Stimulated activated CD8-positive, alpha-beta memory T cell treated with anti-CD3 and anti-CD28 coated beads, Interleukin-15, amount 100 ng/mL, for 24 hours (primary cell): ENCODE data around the gene PIGZ.

Experiments
- DNase-seq: peaks from one replicate; pipeline ENCODE4 v3.0.0-alpha.2; 2020; ENCODE audit warnings: low read depth

The PIGZ gene

DNA sequence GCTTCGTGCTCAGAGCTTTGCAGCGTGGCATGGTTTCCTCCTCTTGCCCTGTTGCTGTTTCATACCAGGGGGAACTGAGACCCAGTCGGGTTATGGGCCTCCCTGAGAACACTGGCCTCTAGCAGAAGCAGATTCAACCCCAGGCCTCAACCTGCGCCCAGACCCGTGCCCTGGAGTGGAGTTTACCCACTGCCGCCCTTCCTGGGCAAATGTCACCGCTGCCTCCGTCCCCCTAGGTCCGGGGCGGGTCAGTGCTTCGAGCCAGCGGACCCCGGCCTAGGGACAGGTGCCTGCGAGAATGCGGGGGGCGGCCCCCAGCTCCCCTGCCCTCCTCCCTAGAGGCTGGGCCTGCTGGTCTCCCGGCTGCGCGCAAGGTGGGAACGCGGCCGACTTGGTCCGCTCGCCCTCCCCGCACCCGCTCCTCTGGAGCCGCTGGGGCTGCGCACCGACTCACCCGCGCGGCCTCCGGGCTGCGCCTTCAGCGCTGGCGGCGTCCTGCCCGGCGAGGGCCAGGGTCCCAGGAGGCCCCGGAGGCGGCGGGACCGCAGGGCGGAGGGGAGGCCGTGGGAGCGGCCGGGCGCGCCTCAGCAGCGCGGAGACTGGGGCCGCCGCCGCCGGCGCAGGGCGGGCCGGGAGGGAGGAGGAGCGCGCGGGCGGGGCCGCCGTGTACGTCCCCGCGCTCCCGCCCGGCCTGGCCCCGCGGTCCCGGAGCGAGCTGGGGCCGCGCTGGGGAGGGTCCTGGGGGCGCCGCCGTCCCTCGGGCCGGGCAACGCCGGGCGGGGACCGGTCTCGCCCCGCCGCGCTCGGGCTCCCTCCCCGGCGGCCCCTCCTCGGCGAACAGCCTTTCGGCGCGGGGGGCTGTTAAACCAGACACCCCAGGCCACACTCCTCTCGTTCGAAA, at the start of gene PIGZ:
Gene PIGZ (minus strand): TSS at position 601 of the 901 bp plus-strand sequence. CDS start 16,802 bp downstream, outside the sequence.
- DNase-seq: no peak

DNA sequence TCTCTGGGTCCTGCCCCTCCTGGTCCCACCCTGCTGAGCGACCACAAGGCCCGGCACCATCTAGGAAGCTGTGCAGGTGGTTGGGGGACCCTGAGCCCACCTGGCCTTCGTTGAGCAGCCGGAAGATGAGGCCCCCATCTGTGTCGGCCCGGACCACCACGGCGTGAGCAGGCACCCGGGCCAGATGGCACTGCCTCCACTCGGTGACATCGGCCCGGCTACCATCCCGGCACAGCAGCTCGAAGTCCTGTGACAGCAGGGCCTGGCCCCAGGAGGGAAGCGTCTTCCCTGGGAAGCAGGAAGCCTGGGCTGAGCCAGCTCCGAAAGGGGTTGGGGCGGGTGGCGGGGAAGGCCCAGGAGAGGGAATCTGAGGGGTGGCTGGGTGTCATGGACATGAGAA, 48.4 kb upstream of the PIGZ start:
- DNase-seq: no peak

- no peak for DNase-seq
Measured at GRCh38 chr3:197015790-197016736, 47.4 kb upstream of the PIGZ start.

GRCh38 chr3:197014942-197015575, 46.4 kb upstream of the PIGZ start:
- no peak for DNase-seq

DNA sequence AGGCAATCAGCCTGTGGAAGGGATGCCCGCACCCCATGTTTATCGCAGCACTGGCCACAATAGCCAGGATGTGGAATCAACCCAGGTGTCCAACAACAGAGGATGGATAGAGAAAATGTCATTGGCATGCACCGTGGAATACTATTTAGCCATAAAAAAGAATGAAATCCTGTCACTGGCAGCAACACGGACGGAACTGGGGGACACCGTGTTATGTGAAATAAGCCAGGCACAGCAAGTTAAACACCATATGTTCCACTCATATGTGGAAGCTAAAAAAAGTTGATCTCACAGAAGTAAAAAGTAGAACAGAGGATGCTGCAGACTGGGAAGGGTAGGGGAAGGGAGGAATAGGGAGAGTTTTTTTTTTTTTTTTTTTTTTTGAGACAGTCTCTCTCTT, 45.4 kb upstream of the PIGZ start:
- no peak for DNase-seq

DNA sequence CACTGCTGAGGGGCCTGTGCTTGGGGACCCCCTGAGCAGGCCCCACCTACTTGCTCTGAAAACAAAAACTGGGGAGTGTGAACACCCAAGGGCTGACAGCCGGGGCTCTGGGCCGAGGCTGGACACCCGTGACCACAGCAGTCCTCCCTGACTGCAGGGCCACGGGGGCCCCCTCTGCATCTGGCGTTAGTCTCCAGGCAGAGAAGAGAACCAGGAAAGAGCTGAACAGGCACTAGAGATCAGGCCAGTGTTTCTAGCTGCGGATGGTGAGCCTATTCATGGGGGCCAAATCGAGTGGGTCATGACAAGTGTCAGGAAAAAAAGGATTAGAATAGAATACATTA, 43.9 kb upstream of the PIGZ start:
- DNase-seq: no peak

DNA sequence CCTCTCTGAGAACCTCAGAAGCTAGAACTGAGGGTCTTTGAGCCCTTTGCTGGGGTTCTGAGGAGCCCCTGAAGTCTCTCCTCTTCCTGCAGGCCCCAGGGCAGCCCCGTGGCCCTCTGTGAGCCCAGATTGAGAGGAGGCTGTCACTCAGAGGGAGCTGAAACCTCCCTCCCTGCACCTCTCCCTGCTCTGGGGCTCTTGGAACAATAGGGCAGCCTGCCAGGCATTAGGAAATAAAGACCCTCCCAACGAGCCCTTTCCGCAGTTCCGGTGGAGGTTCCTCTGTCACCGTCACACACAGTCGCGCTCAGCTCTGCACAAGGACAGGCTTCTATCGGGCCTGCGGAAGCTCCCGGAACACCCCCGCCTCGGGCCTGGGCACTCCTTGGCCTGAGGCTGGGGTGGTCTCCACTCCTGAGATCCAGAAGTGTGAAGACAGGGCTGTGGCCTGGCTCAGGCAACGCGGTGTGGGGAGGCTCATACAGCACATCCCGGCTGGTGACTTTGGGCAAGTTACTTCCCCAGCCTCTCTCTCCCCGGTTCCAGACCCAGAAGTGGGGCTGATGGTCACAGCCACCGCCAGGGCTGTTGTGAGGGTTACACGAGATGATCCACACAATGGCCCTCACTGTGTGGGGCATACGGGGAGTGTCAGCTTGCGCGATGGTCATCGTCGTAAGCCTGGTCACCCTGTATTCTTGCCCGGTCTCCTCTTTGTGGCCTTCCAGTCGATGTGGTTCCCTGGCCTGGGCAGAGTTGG, 43.3 kb upstream of the PIGZ start:
- DNase-seq: no peak

DNA sequence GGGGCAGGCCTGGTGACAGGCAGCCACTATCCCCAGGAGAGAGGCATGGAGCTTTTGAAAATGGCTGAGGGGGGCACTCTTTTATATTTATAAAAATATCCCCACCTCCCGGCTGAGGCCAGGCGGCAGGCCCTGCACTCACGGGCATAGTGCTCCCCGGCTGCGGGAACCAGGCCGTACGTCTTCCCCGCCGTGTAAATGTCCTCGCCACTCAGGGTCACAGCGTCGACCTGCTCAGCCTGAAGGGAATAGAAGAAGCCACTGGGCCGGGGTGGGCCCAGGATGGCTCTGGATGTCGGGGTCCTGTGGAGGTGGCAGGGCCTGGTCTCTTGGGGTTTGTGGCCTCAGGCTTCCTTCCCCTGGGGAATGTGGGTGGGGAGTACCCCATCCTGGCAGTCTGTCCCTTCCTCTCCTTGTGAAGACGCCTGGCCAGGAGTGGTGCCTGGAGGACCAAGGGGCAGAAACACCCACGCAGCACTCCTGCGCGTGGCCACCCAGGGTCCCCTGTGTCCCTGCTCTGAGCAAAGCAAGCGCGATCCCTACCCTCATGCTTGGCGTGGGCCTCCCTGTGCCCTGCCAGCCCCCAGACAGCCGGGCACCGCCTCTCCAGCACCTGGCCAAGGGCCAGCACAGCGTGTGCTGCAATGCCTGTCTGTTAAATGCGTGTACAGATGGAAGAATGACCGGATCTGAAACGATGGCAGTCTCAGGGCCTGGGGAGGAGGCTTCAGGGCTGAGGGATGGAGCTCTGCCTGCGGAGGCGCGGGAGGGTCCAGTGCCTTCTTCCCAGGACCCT, 42.1 kb upstream of the PIGZ start:
- DNase-seq: no peak

DNA sequence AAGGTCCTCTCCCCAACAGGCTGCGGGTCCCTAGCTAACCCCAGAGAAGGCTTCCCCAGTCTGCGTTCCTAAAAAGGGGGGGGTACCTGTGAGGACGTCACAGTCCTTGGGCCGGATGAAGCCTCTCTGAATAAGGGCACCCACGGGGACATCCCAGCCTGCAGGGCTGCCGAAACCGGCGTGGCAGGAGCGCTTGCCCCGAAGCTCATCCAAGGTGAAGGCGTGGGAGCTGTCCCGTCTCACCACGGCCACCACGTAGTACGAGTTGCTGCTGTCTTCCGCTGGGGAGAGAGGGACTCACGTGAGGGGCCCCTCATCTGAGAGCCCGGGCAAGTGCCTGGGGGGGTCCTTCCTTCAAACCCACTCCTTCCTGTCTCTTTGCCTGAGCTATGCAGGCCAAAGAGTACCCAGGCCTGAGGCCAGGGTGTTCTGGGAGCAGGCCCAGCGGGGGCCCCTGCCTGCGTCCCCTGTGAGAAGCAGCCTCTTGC, 40.9 kb upstream of the PIGZ start:
- no peak for DNase-seq

DNA sequence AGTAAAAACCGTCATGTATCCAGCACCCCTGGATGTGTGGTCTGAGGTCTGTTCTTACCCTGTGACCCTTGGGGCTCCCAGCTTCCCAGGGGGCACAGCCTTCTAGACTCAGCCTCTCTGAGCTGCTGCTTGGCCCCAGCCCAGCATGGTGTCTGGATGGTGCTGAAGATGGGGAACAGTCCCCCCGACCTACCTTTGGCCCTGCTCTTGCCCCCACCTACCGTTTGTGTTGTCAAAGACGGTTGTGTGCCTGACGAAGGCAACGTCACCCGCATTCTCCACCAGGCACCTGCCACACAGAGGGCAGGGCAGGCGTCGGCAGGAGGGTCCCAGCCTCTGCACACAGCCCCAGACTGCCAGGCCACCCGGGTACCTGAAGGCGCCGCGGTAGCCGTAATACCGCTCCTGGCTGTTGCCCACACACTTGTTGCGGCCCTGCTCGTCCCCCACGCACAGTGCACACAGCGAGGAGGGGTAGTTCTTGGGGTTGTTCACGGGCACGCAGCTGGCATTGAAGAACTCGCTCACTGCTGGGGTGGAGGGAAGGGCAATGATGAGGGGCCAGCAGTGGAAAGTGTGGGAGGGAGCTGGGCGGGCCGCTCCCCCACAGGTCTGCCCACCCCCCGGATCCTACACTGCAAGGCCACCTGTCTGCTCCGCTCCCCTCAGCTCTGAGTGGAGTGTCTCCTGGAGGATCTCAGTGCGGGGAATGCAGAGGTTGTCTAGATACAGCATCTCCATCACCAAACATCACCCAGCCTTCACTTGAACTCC, 40.0 kb upstream of the PIGZ start:
- DNase-seq: no peak

DNA sequence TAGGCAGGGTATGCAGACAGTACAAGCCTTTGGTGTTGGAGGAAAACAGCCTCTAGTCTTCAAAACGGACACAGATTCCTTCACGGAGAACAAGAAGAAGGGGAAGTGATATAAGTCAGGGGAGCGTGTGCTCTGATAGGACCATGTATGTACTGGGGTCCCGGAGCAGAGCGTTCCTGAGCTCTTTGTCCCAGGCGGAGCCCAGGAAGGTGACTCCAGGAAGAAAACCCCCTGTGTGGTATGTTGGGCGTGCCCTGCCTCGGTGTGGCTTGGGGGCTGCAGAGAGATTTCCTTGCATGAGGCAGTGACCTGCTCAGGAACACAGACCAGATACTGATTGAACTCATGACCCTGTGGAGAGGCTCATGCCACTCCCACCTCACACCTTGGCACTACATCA, 39.3 kb upstream of the PIGZ start:
- DNase-seq: no peak

- DNase-seq: no peak
Measured at GRCh38 chr3:197007296-197007940, 38.8 kb upstream of the PIGZ start.

GRCh38 chr3:197006860-197007259, 38.2 kb upstream of the PIGZ start:
- DNase-seq: no peak

DNA sequence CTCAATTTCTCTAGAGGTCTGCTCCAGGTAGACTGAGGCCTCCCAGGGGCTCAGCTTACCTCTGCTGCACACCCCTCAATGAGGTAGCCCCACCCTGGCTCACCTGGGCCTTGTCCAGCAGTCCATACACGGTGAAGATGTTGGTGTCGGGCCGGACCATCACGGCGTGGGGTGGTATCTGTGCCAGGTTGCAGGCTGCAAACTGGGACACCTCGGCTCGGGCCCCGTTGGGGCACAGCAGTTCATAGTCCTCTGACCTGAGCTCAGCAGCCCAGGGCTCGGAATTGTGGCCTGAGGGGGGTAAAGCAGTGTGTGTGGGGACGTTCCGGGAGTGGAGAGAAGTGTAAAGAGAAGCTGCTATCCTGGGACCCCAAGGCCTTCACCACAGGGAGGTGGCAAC, 37.8 kb upstream of the PIGZ start:
- no peak for DNase-seq

DNA sequence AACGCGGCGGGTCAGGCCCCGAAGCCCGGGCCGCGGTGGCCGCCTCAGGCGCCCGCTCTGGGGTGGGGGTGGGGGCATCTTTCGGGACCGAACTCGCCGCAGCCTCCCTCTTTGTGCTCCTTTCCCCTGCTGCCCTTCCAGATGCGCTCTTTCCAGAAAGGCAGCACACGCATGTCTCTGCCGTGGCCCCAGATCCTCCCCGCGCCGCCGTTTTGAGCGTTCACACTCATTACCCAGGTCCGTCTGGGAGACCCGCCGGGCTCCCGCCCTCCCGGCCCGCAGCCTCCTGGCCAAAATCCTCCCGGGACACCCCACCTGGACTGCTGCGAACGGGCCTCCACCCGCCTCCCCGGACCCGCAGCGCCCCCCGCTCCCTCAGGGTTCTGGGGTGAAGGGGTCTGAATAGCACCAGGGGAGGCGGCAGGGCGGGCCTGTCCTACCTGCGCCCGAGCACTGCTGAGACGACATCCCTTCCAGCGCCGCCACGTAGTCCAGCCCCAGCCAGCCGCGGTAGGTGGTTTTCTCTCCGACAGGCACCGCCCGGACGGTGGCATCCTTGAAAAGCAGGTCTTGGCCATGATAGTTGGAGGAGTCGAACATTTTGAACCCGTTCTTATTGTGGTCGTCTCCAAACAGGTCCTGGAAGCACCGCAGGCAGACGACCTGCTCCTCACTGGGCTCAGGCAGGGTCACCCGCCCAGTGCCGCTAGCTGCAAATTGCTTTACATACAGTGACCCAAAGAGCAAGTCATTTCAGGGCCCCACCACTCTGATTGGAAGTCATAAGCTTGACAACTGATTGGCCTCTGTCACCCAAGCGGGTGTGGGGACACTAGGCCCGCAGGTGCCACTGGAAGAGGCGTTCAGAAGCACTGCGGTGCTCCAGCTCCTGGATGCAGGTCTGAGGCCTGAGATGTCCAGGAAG, 35.1 kb upstream of the PIGZ start:
- DNase-seq: no peak

GRCh38 chr3:197002701-197003454, 34.2 kb upstream of the PIGZ start:
- DNase-seq: peak; percentile 57

GRCh38 chr3:197001972-197002700, 33.5 kb upstream of the PIGZ start:
- DNase-seq: no peak
